Naive thymus-derived CD4-positive, alpha-beta T cell (primary cell): ENCODE results near the gene GNAT1. TPM values are rescaled to one million over a fixed set of nuclear protein-coding genes. Genes with fewer than 3 reads are reported as not detected.
"Not testable (repeated sequence)": the region's sequence is repeated elsewhere in the genome, so short reads cannot be mapped to it uniquely, and the experiment has no call there.

ENCODE experiments used
- ATAC-seq: fragments of 150-1000 bp; cut with Tn5 transposase; 2 replicates; pipeline ENCODE4 v1.10.0; 2021; ENCODE audit warnings: mild to moderate bottlenecking, moderate library complexity
- CTCF ChIA-PET: fragments of 350-600 bp; sonication (Branson Sonifier 250); formaldehyde crosslinking; loops from one replicate; lab custom pipeline; 2021; ENCODE audit warnings: antibody characterized with exemption; lab: Charles Lee
- POLR2A ChIA-PET: fragments of 350-600 bp; sonication (Branson Sonifier 250); formaldehyde crosslinking; loops from one replicate; lab custom pipeline; 2021; ENCODE audit warnings: antibody characterized with exemption, inconsistent platforms; lab: Charles Lee
- DNase-seq, 9 donors: peaks; one replicate each; pipeline versions ENCODE4 v3.0.0 to v3.0.0-alpha.2; 2020 to 2022; ENCODE audit warnings: mixed read lengths in 1 of 9
- H3K27ac ChIP-seq: one replicate; pipeline ENCODE4 v1.7.0; 2013; ENCODE audit warnings: mild to moderate bottlenecking, low read depth, low read length, moderate library complexity
- H3K27me3 ChIP-seq, 2 donors: one replicate each; pipeline ENCODE4 v1.7.0; 2013; ENCODE audit warnings: low read length in 2 of 2, mild to moderate bottlenecking in 2 of 2, moderate library complexity in 2 of 2; ENCODE audit not compliant: control insufficient read depth in 2 of 2, insufficient read depth in 2 of 2
- H3K36me3 ChIP-seq, 3 experiments: 1 replicate in 2 of 3; 2 replicates in 1 of 3; pipeline ENCODE4 v1.7.0; 2013; ENCODE audit warnings: low read length in 3 of 3, mild to moderate bottlenecking in 3 of 3, moderate library complexity in 1 of 3; ENCODE audit not compliant: insufficient read depth in 3 of 3, control insufficient read depth in 2 of 3
- H3K4me1 ChIP-seq, 2 donors: one replicate each; pipeline ENCODE4 v1.7.0; 2013; ENCODE audit warnings: low read length in 2 of 2, mild to moderate bottlenecking in 2 of 2, moderate library complexity in 1 of 2; ENCODE audit not compliant: control insufficient read depth in 2 of 2, insufficient read depth in 2 of 2
- H3K4me3 ChIP-seq: 2 replicates; pipeline ENCODE4 v1.7.0; 2013; ENCODE audit warnings: mild to moderate bottlenecking, low read length
- H3K9me3 ChIP-seq, 3 experiments: 1 replicate in 2 of 3; 2 replicates in 1 of 3; pipeline ENCODE4 v1.7.0; 2013; ENCODE audit warnings: low read length in 3 of 3; ENCODE audit not compliant: control insufficient read depth in 2 of 3
- H3K27ac Mint-ChIP-seq, 9 donors: one replicate each; pipeline ENCODE4 v1.8.0; 2020 to 2022; ENCODE audit warnings: mixed read lengths in 9 of 9, mild to moderate bottlenecking in 8 of 9, moderate library complexity in 5 of 9, inconsistent platforms in 2 of 9
- H3K27me3 Mint-ChIP-seq, 5 donors: one replicate each; pipeline ENCODE4 v1.8.0; 2021 to 2022; ENCODE audit warnings: mixed read lengths in 5 of 5, mild to moderate bottlenecking in 1 of 5
- H3K36me3 Mint-ChIP-seq, 5 donors: one replicate each; pipeline ENCODE4 v1.8.0; 2020 to 2022; ENCODE audit warnings: mixed read lengths in 5 of 5, mild to moderate bottlenecking in 3 of 5, inconsistent platforms in 1 of 5
- H3K4me1 Mint-ChIP-seq, 7 donors: one replicate each; pipeline ENCODE4 v1.8.0; 2020 to 2022; ENCODE audit warnings: mixed read lengths in 7 of 7, mild to moderate bottlenecking in 3 of 7, inconsistent platforms in 1 of 7
- H3K4me3 Mint-ChIP-seq, 10 donors: one replicate each; pipeline ENCODE4 v1.8.0; 2020 to 2022; ENCODE audit warnings: mild to moderate bottlenecking in 10 of 10, mixed read lengths in 10 of 10, moderate library complexity in 6 of 10, inconsistent platforms in 2 of 10
- H3K9me3 Mint-ChIP-seq, 11 donors: one replicate each; pipeline ENCODE4 v1.8.0; 2020 to 2022; ENCODE audit warnings: mixed read lengths in 11 of 11, mild to moderate bottlenecking in 4 of 11, inconsistent platforms in 1 of 11, moderate library complexity in 1 of 11
- intact Hi-C, 2 donors: fragments of 100-400 bp; cut with micrococcal nuclease; formaldehyde crosslinking; loops; one replicate each; pipeline ENCODE4 v1.15.1; 2023
- polyA plus RNA-seq, 2 donors: library from polyadenylated mRNA; unstranded; fragments of 300-500 nt; fragmentation: Illumina TruSeq; gene quantifications; one replicate each; pipeline ENCODE4 v1.2.3, GENCODE V29; 2021
- total RNA-seq, 6 experiments: library from RNA in 5 of 6; stranded (reverse) in 5 of 6; gene quantifications; 1 replicate in 5 of 6; 2 replicates in 1 of 6; pipeline ENCODE4 v1.2.3 and lab custom pipeline; 2021 to 2026

GNAT1 gene
- total and polyA plus RNA-seq, 7 experiments from 2014 or later: 0.24 to 1.2 TPM; not detected in 5

DNA sequence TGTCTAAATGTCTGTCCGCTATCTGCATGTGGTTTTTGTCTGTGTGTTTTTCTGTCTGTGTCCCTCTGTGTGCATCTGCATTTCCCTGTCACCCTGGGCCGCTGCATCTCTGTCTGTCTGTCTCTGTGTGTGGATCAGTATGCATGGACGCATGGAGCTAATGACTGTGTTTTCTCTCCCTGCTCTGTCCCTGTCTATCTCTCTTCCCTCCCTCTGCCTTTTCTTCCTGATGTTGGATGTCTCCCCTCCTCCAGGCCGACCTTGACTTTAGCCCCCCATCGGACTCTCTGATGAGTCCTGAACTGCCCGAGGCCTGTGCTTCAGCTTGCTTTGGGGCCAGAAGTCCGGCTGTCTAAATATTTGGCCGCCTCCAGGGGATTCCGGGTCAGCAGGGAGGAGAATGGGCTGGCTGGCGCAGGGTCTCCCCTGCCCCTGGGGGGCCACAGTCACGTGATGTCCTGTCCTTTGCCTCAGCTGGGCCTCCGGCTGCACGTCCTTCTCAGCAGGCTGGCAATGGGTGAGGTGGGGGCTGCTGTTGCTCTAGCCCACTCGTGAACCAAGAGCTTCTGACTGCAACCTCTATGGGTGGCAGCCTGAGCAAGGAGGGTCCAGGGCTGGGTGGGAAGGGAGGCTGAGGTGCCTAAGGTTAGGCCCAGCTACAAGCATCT is 17.4 kb downstream of the GNAT1 start:
- CTCF ChIA-PET: no interaction called here
- no peaks in the 10 kb centered on the region for H3K36me3 ChIP-seq
- H3K36me3 Mint-ChIP-seq: no peaks in the 10 kb centered on the region

DNA sequence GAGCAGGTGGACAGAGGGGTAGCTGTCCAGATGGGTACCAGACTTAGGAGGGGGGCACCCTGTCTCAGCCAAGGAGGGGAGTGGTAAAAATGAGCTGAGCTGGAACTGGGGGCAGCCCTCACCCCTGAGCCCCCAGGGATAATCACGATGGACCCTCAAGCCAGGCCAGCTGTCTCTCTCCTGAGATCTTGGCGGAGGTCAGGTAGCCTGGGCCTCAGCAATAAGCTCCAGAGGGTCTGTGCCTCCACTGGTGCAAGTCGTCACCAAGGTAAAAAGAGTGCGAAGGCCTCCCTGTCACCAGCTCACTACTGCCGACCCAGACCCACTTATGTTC is 18.7 kb downstream of the GNAT1 start:
- no peak overlapping the region for H3K27ac Mint-ChIP-seq
- no peak for ATAC-seq
- no peak overlapping the region for H3K4me3 ChIP-seq
- no peaks in the 10 kb centered on the region for H3K9me3 Mint-ChIP-seq
- H3K4me3 Mint-ChIP-seq: no peak overlapping the region
- H3K4me1 ChIP-seq: peaks cover 0 to 6% of the 10 kb centered on the region in 2 donors
- H3K9me3 ChIP-seq: no peaks in the 10 kb centered on the region
- DNase-seq: no peak
- ChIA-PET CTCF (interaction anchor here (1.5 kb wide), 1 partner anchor 11 kb away, joined by 4 read pairs; no protein-coding TSS in a partner anchor), POLR2A (no interaction called here)
- no peak overlapping the region for H3K27ac ChIP-seq
- intact Hi-C loops: no loop called here
- peaks cover 11 to 29% (median 23%) of the 10 kb centered on the region in 5 donors for H3K27me3 Mint-ChIP-seq
- peaks cover 0 to 2% (median 0%) of the 10 kb centered on the region in 7 donors for H3K4me1 Mint-ChIP-seq
- H3K36me3 ChIP-seq: no peaks in the 10 kb centered on the region
- H3K27me3 ChIP-seq: no peaks in the 10 kb centered on the region
- no peaks in the 10 kb centered on the region for H3K36me3 Mint-ChIP-seq

More for the DNA sequence above, 17.4 kb downstream of the GNAT1 start:
- ATAC-seq (no peak), DNase-seq (no peak)
- Histone ChIP-seq H3K27ac (no peak overlapping the region), H3K27me3 (peaks cover 0 to 4% of the 10 kb centered on the region in 2 donors), H3K4me3 (no peak overlapping the region), H3K4me1 (peaks cover 0 to 6% of the 10 kb centered on the region in 2 donors), H3K9me3 (no peaks in the 10 kb centered on the region)
- Mint-ChIP-seq H3K27me3 (peaks cover 17 to 40% (median 23%) of the 10 kb centered on the region in 5 donors), H3K4me1 (peaks cover 0 to 2% (median 0%) of the 10 kb centered on the region in 7 donors), H3K27ac (no peak overlapping the region), H3K9me3 (no peaks in the 10 kb centered on the region), H3K4me3 (no peak overlapping the region)
- POLR2A ChIA-PET: interaction anchor here (0.6 kb wide), 1 partner anchor 97 kb away, joined by 5 read pairs; no protein-coding TSS in a partner anchor
- intact Hi-C loops: no loop called here

DNA sequence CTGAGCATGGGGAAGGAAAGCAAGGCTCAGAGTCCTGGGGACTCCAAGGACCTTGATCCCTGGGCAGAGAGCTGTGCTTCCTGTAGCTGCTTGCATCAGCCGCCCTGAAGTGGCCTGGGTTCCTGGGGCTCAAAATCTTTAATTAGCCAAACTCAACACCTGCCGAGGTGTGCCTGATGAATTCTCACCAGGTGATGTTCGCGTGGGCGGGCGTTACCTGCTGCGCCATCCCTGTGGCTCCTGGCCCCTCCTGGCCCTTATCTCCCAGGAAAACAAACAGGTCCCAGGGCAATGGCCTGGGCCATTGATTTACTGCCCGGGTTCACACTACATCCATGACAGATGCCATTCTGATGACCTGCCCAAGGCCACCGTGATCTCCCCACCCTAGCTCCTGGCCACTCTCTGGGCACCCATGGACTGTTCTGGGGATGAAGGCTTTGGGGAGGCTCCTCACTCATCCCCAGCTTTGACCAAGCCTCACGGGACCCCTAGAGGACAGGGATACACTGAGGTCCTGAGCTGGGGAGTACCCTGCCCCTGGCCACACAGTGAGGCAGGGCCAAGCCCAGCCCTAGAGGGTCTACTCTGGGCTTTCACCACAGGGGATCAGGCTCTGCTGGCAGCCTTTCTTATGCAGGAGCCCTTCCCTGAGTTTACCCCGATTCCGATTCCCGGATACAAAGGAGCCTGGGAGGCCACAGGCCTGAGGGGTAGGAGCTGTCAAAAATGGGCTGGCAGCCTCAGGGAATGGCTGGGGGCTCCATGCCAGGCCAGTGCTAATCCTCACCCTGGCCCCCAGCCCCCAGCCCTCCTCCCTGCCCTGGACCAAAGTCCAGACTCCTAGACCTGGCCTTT is 19.3 kb downstream of the GNAT1 start:
- CTCF ChIA-PET: interaction anchor here (1.5 kb wide), 1 partner anchor 11 kb away, joined by 4 read pairs; no protein-coding TSS in a partner anchor
- no peak overlapping the region for H3K4me3 ChIP-seq
- H3K9me3 Mint-ChIP-seq: no peaks in the 10 kb centered on the region
- no peak for DNase-seq
- H3K4me1 Mint-ChIP-seq: no peaks in the 10 kb centered on the region
- peaks cover 0 to under 1% of the 10 kb centered on the region in 2 donors for H3K4me1 ChIP-seq
- intact Hi-C loops: no loop called here
- POLR2A ChIA-PET: no interaction called here
- peaks cover 11 to 28% (median 23%) of the 10 kb centered on the region in 5 donors for H3K27me3 Mint-ChIP-seq
- ATAC-seq: no peak
- no peak overlapping the region for H3K27ac ChIP-seq
- H3K36me3 Mint-ChIP-seq: no peaks in the 10 kb centered on the region
- no peaks in the 10 kb centered on the region for H3K27me3 ChIP-seq
- no peak overlapping the region for H3K27ac Mint-ChIP-seq
- no peaks in the 10 kb centered on the region for H3K9me3 ChIP-seq
- H3K36me3 ChIP-seq: no peaks in the 10 kb centered on the region
- H3K4me3 Mint-ChIP-seq: no peak overlapping the region

DNA sequence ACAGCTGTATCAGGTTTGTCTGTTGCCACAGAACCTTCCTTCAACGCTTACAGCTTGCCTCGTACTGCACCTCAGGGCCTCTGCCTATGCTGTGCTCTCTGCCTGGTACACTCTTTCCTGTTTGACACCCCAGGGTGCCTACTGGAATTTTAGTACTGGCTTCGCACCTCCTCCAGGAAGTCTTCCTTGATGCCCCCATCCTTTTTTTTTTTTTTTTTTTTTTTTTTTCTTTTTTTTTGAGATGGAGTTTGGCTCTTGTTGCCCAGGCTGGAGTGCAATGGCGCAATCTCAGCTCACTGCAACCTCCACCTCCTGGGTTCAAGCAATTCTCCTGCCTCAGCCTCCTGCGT is 19.9 kb downstream of the GNAT1 start:
- H3K36me3 Mint-ChIP-seq, H3K36me3 ChIP-seq, H3K27ac ChIP-seq, DNase-seq, ATAC-seq, H3K9me3 Mint-ChIP-seq, H3K4me1 Mint-ChIP-seq, POLR2A ChIA-PET, H3K9me3 ChIP-seq, H3K27me3 ChIP-seq, H3K27ac Mint-ChIP-seq, H3K4me3 Mint-ChIP-seq, H3K4me3 ChIP-seq, intact Hi-C loops, H3K4me1 ChIP-seq: not testable (repeated sequence)
- peaks cover 8 to 25% (median 19%) of the 10 kb centered on the region in 5 donors for H3K27me3 Mint-ChIP-seq
- CTCF ChIA-PET: interaction anchor here (1.1 to 1.5 kb wide), 2 partner anchors 10 to 17 kb away, joined by 4 to 6 read pairs; no protein-coding TSS in a partner anchor

DNA sequence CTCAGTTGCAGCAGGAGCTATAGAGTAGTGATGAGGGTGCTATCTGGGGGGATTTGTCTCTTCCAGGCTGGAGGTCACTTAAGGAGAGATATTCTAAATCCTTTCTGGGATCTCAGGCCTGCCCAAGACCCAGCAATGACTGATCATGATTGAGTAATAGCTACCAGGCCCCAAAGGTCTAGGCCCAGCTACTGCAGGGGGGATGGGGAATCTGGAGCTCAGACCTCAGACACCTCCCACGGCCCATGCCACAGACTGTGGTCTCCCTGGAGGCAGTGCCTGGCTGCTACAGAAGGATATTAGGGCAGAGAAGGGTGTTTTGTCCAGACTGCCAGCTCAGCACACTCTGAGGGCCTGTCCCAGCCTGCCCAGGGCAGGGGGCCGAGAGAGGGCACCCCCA is 20.5 kb downstream of the GNAT1 start:
- no peaks in the 10 kb centered on the region for H3K4me1 Mint-ChIP-seq
- no peaks in the 10 kb centered on the region for H3K9me3 Mint-ChIP-seq
- CTCF ChIA-PET: interaction anchor here (1.1 kb wide), 1 partner anchor 17 kb away, joined by 6 read pairs; no protein-coding TSS in a partner anchor
- H3K36me3 Mint-ChIP-seq: no peaks in the 10 kb centered on the region
- peaks cover 2 to 19% (median 14%) of the 10 kb centered on the region in 5 donors for H3K27me3 Mint-ChIP-seq
- Histone ChIP-seq H3K4me3 (no peak overlapping the region), H3K36me3 (no peaks in the 10 kb centered on the region), H3K9me3 (no peaks in the 10 kb centered on the region), H3K4me1 (no peaks in the 10 kb centered on the region), H3K27me3 (no peaks in the 10 kb centered on the region), H3K27ac (no peak overlapping the region)
- POLR2A ChIA-PET: no interaction called here
- no peak for ATAC-seq
- no peak overlapping the region for H3K4me3 Mint-ChIP-seq
- peak overlapping the region in 1 of 9 donors; percentile 51 for H3K27ac Mint-ChIP-seq
- intact Hi-C loops: no loop called here
- DNase-seq: peak in 1 of 9 donors; percentile 45

GRCh38 chr3:50212502-50212901 is 21.1 kb downstream of the GNAT1 start:
- ATAC-seq (no peak), DNase-seq (no peak)
- Histone ChIP-seq H3K4me1 (no peaks in the 10 kb centered on the region), H3K4me3 (no peak overlapping the region), H3K9me3 (no peaks in the 10 kb centered on the region), H3K27ac (no peak overlapping the region), H3K36me3 (no peaks in the 10 kb centered on the region), H3K27me3 (no peaks in the 10 kb centered on the region)
- intact Hi-C loops: no loop called here
- Mint-ChIP-seq H3K27ac (peak overlapping the region in 1 of 9 donors; percentile 51), H3K36me3 (no peaks in the 10 kb centered on the region), H3K9me3 (no peaks in the 10 kb centered on the region), H3K4me1 (no peaks in the 10 kb centered on the region), H3K27me3 (peaks cover 0 to 13% (median 10%) of the 10 kb centered on the region in 5 donors), H3K4me3 (no peak overlapping the region)
- ChIA-PET CTCF (interaction anchor here (1.1 kb wide), 1 partner anchor 18 kb away, joined by 6 read pairs; no protein-coding TSS in a partner anchor), POLR2A (no interaction called here)
